MM.1S (cell line): ENCODE measurements around the gene SNX8.

Experiments used
- DNase-seq: peaks from one replicate; pipeline ENCODE4 v3.0.0-alpha.2; 2015
- H2AFZ ChIP-seq: fragments of 300-600 bp; sonication (generic); 2 replicates; pipeline ENCODE4 v1.6.0; 2016; ENCODE audit warnings: antibody characterized with exemption, low read length
- H3F3A ChIP-seq: fragments of 300-600 bp; sonication (generic); 2 replicates; pipeline ENCODE4 v1.6.1; 2016; ENCODE audit warnings: mild to moderate bottlenecking, antibody characterized with exemption, low read length, moderate library complexity, mixed read lengths; ENCODE audit not compliant: insufficient read depth
- H3K27ac ChIP-seq: fragments of 300-600 bp; sonication (generic); 2 replicates; pipeline ENCODE4 v1.5.1; 2016; ENCODE audit warnings: mild to moderate bottlenecking, low read length
- H3K27me3 ChIP-seq: fragments of 300-600 bp; sonication (generic); replicated peaks from 2 replicates; pipeline ENCODE4 v1.6.0; 2016; ENCODE audit warnings: low read length; ENCODE audit not compliant: insufficient read depth
- H3K36me3 ChIP-seq: fragments of 300-600 bp; sonication (generic); replicated peaks from 2 replicates; pipeline ENCODE4 v1.6.1; 2016; ENCODE audit warnings: mild to moderate bottlenecking, low read length, mixed read lengths; ENCODE audit not compliant: insufficient read depth
- H3K4me1 ChIP-seq: fragments of 300-600 bp; sonication (generic); 2 replicates; pipeline ENCODE4 v1.6.1; 2016; ENCODE audit warnings: low read length, mixed read lengths
- H3K4me2 ChIP-seq: fragments of 300-600 bp; sonication (generic); 2 replicates; pipeline ENCODE4 v1.6.0; 2016; ENCODE audit warnings: low read depth, low read length
- H3K4me3 ChIP-seq: fragments of 300-600 bp; sonication (generic); 2 replicates; pipeline ENCODE4 v1.5.1; 2016; ENCODE audit warnings: low read length, mixed read lengths
- H3K79me2 ChIP-seq: fragments of 300-600 bp; sonication (generic); 2 replicates; pipeline ENCODE4 v1.6.1; 2016; ENCODE audit warnings: mixed run types, low read length, mixed read lengths
- H3K9ac ChIP-seq: fragments of 300-600 bp; sonication (generic); 2 replicates; pipeline ENCODE4 v1.6.1; 2016; ENCODE audit warnings: low read length, mixed read lengths
- H3K9me2 ChIP-seq: fragments of 300-600 bp; sonication (generic); replicated peaks from 2 replicates; pipeline ENCODE4 v1.6.1; 2016; ENCODE audit warnings: mild to moderate bottlenecking, low read length, mixed read lengths; ENCODE audit not compliant: insufficient read depth
- H3K9me3 ChIP-seq: fragments of 300-600 bp; sonication (generic); replicated peaks from 2 replicates; pipeline ENCODE4 v1.6.1; 2016; ENCODE audit warnings: mild to moderate bottlenecking, low read length, mixed read lengths; ENCODE audit not compliant: insufficient read depth
- H4K20me1 ChIP-seq: fragments of 300-600 bp; sonication (generic); 2 replicates; pipeline ENCODE4 v1.6.1; 2016; ENCODE audit warnings: mild to moderate bottlenecking, low read length, moderate library complexity, mixed read lengths; ENCODE audit not compliant: insufficient read depth
- EZH2 ChIP-seq: fragments of 300-600 bp; sonication (generic); optimal IDR thresholded peaks from 2 replicates; pipeline ENCODE3; 2017; ENCODE audit warnings: low read depth, mild to moderate bottlenecking, antibody characterized with exemption, low read length, mixed read lengths
- EZH2phosphoT487 ChIP-seq: fragments of 300-600 bp; sonication (generic); IDR thresholded peaks from 2 replicates; pipeline ENCODE4 v1.6.1; 2018; ENCODE audit warnings: antibody characterized with exemption, low read length
- TF ChIP-seq, protein P1 (sequence below): fragments of 300-600 bp; sonication (generic); IDR thresholded peaks from 2 replicates; pipeline ENCODE4 v1.5.1; 2016; ENCODE audit warnings: antibody characterized with exemption, low read length, mixed read lengths

The SNX8 gene, protein sequence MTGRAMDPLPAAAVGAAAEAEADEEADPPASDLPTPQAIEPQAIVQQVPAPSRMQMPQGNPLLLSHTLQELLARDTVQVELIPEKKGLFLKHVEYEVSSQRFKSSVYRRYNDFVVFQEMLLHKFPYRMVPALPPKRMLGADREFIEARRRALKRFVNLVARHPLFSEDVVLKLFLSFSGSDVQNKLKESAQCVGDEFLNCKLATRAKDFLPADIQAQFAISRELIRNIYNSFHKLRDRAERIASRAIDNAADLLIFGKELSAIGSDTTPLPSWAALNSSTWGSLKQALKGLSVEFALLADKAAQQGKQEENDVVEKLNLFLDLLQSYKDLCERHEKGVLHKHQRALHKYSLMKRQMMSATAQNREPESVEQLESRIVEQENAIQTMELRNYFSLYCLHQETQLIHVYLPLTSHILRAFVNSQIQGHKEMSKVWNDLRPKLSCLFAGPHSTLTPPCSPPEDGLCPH

DNA sequence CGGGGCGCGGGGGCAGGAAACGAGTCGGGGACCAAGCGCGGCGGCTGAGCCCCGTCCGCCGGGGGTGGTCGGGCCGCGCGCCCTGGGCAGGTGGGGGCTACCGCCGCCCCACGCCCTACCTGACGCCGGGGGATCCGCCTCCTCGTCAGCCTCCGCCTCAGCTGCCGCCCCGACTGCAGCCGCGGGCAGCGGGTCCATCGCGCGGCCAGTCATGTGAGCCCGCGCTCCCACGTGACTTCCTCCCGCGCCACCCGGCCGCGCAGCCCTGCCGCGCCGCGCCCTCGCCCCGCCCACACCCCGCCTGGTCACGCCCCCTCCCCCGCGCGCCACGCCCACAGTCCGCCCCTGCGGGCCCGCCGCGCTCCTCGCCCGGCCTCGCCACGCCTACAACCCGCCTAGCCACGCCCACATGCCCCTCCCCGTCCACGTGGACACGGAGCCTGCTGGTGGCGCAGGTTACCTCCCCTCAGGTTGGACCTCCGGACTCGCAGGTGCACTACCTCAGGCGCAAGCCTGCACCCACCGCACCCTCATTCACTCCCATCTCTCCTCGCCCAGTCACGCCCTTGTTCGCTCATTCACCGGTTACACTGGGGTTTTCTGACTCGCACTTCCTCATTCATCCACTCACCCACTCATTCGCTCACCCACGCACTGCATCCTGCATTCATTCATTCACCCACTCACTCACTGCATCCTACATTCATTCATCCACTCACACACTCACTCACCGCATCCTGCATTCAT lies at the start of gene SNX8:
TSS of gene SNX8 (minus strand) at position 233 of the 747 bp plus-strand sequence. CDS start at position 213, 20 bp downstream.
- peak within 1 kb of the TSS; percentile 98 for H3K4me2 ChIP-seq
- H3F3A ChIP-seq, result no peaks in the 10 kb centered on the region
- H3K27ac ChIP-seq, result no peak within 1 kb of the TSS
- H3K9me2 ChIP-seq, result no peaks in the 10 kb centered on the region
- TF ChIP-seq, protein P1, sequence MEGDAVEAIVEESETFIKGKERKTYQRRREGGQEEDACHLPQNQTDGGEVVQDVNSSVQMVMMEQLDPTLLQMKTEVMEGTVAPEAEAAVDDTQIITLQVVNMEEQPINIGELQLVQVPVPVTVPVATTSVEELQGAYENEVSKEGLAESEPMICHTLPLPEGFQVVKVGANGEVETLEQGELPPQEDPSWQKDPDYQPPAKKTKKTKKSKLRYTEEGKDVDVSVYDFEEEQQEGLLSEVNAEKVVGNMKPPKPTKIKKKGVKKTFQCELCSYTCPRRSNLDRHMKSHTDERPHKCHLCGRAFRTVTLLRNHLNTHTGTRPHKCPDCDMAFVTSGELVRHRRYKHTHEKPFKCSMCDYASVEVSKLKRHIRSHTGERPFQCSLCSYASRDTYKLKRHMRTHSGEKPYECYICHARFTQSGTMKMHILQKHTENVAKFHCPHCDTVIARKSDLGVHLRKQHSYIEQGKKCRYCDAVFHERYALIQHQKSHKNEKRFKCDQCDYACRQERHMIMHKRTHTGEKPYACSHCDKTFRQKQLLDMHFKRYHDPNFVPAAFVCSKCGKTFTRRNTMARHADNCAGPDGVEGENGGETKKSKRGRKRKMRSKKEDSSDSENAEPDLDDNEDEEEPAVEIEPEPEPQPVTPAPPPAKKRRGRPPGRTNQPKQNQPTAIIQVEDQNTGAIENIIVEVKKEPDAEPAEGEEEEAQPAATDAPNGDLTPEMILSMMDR, result no peak
- TF ChIP-seq EZH2 (no peak), EZH2phosphoT487 (no peak)
- peaks cover 25% of the 10 kb centered on the region for H3K79me2 ChIP-seq
- H2AFZ ChIP-seq, result peak within 1 kb of the TSS; percentile 92
- no peaks in the 10 kb centered on the region for H3K9me3 ChIP-seq
- H3K4me3 ChIP-seq, result peak within 1 kb of the TSS; percentile 97
- H3K9ac ChIP-seq, result peak within 1 kb of the TSS; percentile 81
- no peaks in the 10 kb centered on the region for H3K27me3 ChIP-seq
- DNase-seq, result peak; percentile 93
- no peaks in the 10 kb centered on the region for H3K36me3 ChIP-seq
- no peaks in the 10 kb centered on the region for H3K4me1 ChIP-seq
- no peaks in the 10 kb centered on the region for H4K20me1 ChIP-seq

DNA sequence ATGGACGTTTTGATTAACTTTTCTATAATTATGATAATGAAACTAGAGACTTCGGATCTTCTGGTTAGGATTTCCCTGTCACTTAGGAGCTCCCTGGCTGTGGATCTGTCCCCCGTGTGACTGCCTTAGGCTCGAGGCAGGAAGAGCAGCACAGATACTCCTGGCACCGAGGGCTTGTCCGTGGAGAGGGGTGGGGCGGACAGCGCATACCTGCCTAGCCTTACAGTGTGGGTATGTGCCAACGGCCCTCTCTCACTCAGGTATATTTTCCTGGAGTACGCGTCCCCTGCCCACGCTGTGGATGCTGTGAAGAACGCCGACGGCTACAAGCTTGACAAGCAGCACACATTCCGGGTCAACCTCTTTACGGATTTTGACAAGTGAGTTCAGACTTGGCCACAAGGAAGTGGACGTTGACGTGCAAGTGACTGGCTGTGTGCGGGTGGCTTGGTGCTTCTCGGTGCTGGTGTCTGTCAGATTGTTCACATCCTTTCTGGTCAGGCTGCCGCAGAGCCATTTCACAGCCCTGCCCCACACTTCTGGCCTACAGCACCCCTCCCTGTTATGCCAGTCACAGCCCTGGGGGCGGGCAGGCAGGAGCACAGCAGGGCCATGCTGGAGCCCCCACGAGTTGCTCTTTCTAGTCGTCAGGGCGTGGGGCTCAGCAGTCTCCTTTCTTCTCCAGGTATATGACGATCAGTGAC lies 48.3 kb upstream of the SNX8 start:
- DNase-seq, result no peak
- Histone ChIP-seq H3K4me1 (peaks cover under 1% of the 10 kb centered on the region; the same call in 1 of the 2 replicates), H3K9me3 (no peaks in the 10 kb centered on the region), H3K4me2 (no peak overlapping the region), H3F3A (no peaks in the 10 kb centered on the region), H4K20me1 (peaks cover 49% of the 10 kb centered on the region), H3K36me3 (peaks cover 35% of the 10 kb centered on the region), H2AFZ (no peak overlapping the region), H3K27ac (no peak overlapping the region), H3K4me3 (no peak overlapping the region), H3K9ac (no peak overlapping the region), H3K9me2 (no peaks in the 10 kb centered on the region), H3K79me2 (peaks cover 95% of the 10 kb centered on the region), H3K27me3 (no peaks in the 10 kb centered on the region)
- TF ChIP-seq EZH2phosphoT487 (no peak), EZH2 (no peak)
- TF ChIP-seq, protein P1, result no peak

DNA sequence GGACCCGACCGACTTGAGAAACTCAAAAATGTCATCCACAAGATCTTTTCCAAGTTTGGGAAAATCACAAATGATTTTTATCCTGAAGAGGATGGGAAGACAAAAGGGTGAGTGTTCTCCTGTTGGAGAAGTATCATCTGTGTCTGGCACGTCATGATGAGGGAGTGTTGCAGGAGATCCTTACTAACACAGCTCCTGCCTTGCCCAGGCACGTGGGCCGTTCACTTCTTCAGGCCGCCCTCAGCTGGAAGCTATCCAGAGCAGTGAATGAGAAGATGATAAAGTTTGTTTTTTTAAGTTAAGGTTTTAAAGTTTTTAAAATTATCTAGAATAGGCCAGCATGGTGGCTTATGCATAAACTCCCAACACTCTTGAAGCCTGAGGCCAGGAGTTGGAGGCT lies 46.6 kb upstream of the SNX8 start:
- peaks cover 58% of the 10 kb centered on the region for H4K20me1 ChIP-seq
- no peak overlapping the region for H3K27ac ChIP-seq
- peaks cover 6% of the 10 kb centered on the region for H3F3A ChIP-seq
- H3K4me1 ChIP-seq, result peaks cover 8% of the 10 kb centered on the region
- H3K27me3 ChIP-seq, result no peaks in the 10 kb centered on the region
- no peak overlapping the region for H3K9ac ChIP-seq
- H3K9me2 ChIP-seq, result no peaks in the 10 kb centered on the region
- peaks cover 29% of the 10 kb centered on the region for H3K36me3 ChIP-seq
- H3K4me2 ChIP-seq, result no peak overlapping the region
- DNase-seq, result no peak
- H3K9me3 ChIP-seq, result no peaks in the 10 kb centered on the region
- H2AFZ ChIP-seq, result no peak overlapping the region
- H3K4me3 ChIP-seq, result no peak overlapping the region
- no peak for TF ChIP-seq EZH2phosphoT487
- TF ChIP-seq, protein P1, result no peak
- peaks cover 96% of the 10 kb centered on the region for H3K79me2 ChIP-seq
